ENCODE results near the gene PLVAP. TPM values are rescaled to one million over a fixed set of nuclear protein-coding genes. Genes with fewer than 3 reads are reported as not detected.

The PLVAP gene
- total and polyA plus RNA-seq, 9 of the 15 experiments (the other 6 are each of a cell fraction or from before 2014, with no cell fraction given): 0.09 to 0.84 (median 0.51) TPM; not detected in 4

- peak; percentile 5 for TF ChIP-seq RBBP5 (IDR thresholded peaks at IDR 0.05; ENCODE audit: borderline replicate concordance, insufficient read depth, low read length, poor library complexity, severe bottlenecking)
- no peak for TF ChIP-seq ILF3 (IDR thresholded peaks at IDR 0.05; ENCODE audit: borderline replicate concordance)
- 0 out of 2 replicates have a peak, but pooled peaks have one; percentile 31 for TF ChIP-seq ZNF232 (CRISPR knock-in tag; IDR thresholded peaks at IDR 0.05)
- TF ChIP-seq ZBTB7A (IDR thresholded peaks at IDR 0.05; ENCODE audit: borderline replicate concordance, control insufficient read depth, low read depth, low read length): peak; percentile 92; the same call in 1 of the 2 replicates
- TF ChIP-seq CBX8 (IDR thresholded peaks at IDR 0.05; ENCODE audit: borderline replicate concordance, extremely low read depth, low read depth, low read length, poor library complexity, severe bottlenecking): no peak
- no peak for TF ChIP-seq CBFA2T2 (conservative IDR thresholded peaks at IDR 0.05)
- TF ChIP-seq CREB1 (IDR thresholded peaks at IDR 0.05): peak; percentile 69; the same call in 1 of the 2 replicates
- TF ChIP-seq CREB1 (CRISPR knock-in tag; IDR thresholded peaks at IDR 0.05): no peak
These were observed 67.1 kb downstream of the PLVAP start (continued) for GRCh38 chr19:17309965-17310461.

- FAIRE-seq: peak; percentile 100
- peak; percentile 4; the same call in 1 of the 2 replicates for TF ChIP-seq EP300 (IDR thresholded peaks at IDR 0.05; ENCODE audit: low read length)
- TF ChIP-seq, protein P1, sequence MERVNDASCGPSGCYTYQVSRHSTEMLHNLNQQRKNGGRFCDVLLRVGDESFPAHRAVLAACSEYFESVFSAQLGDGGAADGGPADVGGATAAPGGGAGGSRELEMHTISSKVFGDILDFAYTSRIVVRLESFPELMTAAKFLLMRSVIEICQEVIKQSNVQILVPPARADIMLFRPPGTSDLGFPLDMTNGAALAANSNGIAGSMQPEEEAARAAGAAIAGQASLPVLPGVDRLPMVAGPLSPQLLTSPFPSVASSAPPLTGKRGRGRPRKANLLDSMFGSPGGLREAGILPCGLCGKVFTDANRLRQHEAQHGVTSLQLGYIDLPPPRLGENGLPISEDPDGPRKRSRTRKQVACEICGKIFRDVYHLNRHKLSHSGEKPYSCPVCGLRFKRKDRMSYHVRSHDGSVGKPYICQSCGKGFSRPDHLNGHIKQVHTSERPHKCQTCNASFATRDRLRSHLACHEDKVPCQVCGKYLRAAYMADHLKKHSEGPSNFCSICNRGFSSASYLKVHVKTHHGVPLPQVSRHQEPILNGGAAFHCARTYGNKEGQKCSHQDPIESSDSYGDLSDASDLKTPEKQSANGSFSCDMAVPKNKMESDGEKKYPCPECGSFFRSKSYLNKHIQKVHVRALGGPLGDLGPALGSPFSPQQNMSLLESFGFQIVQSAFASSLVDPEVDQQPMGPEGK (CRISPR knock-in tag; IDR thresholded peaks at IDR 0.05; ENCODE audit: borderline replicate concordance): no peak
- no peak for TF ChIP-seq RBM39 (optimal IDR thresholded peaks at IDR 0.05; ENCODE audit: low read depth, low read length)
- no peak for TF ChIP-seq ZNF785 (CRISPR knock-in tag; IDR thresholded peaks at IDR 0.05)
- no peak for TF ChIP-seq GTF2B (IDR thresholded peaks at IDR 0.05; ENCODE audit: extremely low read depth, insufficient read length)
- no peak for TF ChIP-seq ZNF444 (CRISPR knock-in tag; IDR thresholded peaks at IDR 0.05)
- TF ChIP-seq ZNF41 (CRISPR knock-in tag; conservative IDR thresholded peaks at IDR 0.05): no peak
These were observed 67.8 kb downstream of the PLVAP start, which contains the start of gene DDA1 for GRCh38 chr19:17309198-17309964. Gene DDA1 (plus strand): TSS chr19:17309563. CDS start chr19:17309655, 92 bp downstream.

More at GRCh38 chr19:17309198-17309964, 67.8 kb downstream of the PLVAP start, which contains the start of gene DDA1:
- peak within 1 kb of the TSS; percentile 76 for H3K27ac ChIP-seq (ENCODE audit: extremely low read depth, low read depth, low read length)
- peaks cover 20 to 64% of the 10 kb centered on the region in 2 experiments; a peak in 4 of 5 replicates for H3K4me1 ChIP-seq (replicated peaks in 1 of 2; ENCODE audit: control insufficient read depth in 2 of 2, insufficient read depth in 2 of 2, low read length in 2 of 2)
- no peaks in the 10 kb centered on the region for H3K9me3 ChIP-seq (replicated peaks; ENCODE audit: control insufficient read depth, insufficient read depth, low read depth, low read length)
- H3K79me2 ChIP-seq (ENCODE audit: control insufficient read depth, insufficient read depth, low read length): peaks cover 64% of the 10 kb centered on the region
- H2AFZ ChIP-seq (ENCODE audit: low read depth, low read length): peak within 1 kb of the TSS; percentile 85
- H4K20me1 ChIP-seq (replicated peaks; ENCODE audit: control insufficient read depth, insufficient read depth, low read length): 0 out of 2 replicates have a peak, but pooled peaks cover 5% of the 10 kb centered on the region
- no peaks in the 10 kb centered on the region for H3K9me1 ChIP-seq (ENCODE audit: control insufficient read depth, insufficient read depth, low read length)
- H3K36me3 ChIP-seq (ENCODE audit: control insufficient read depth, insufficient read depth, low read length): peaks cover 36% of the 10 kb centered on the region
- peak within 1 kb of the TSS; percentile 86 to 95 for H3K9ac ChIP-seq (ENCODE audit: insufficient read depth in 1 of 2, low read depth in 2 of 2, low read length in 2 of 2)
- peak; percentile 89 for ATAC-seq
- H3K27me3 ChIP-seq (ENCODE audit: control insufficient read depth in 2 of 2, insufficient read depth in 2 of 2, low read length in 2 of 2): no peaks in the 10 kb centered on the region
- in situ Hi-C loops (cut with MboI): no loop called here
- WGBS (ENCODE audit: insufficient coverage, low coverage, missing lambda C conversion rate): under 1% methylated on average over 45 of the region's 46 CpGs
- peak within 1 kb of the TSS; percentile 90 for H3K4me2 ChIP-seq (ENCODE audit: insufficient read depth, low read length)
- peak; percentile 92 to 100 (median 95) for DNase-seq (ENCODE audit: extremely low read depth in 1 of 4, low spot score in 3 of 4)
- BruUV-seq (replicated peaks): TSS peak; percentile 38
- intact Hi-C loops (cut with micrococcal nuclease): loop anchor here (1.0 to 2.0 kb wide), 2 partner anchors 25 to 49 kb away; partner anchors contain the start of gene ANO8
- ChIA-PET POLR2A (interaction anchor here (0.5 to 7.7 kb wide), 13 partner anchors 13 to 94 kb away, joined by 3 to 78 read pairs (median 5); partner anchors contain the start of genes ANKLE1, ANO8, OCEL1 and USE1), CTCF (ENCODE audit: low intra/inter-chr PET ratio) (no interaction called here)
- peak within 1 kb of the TSS; percentile 94 for H3K4me3 ChIP-seq

All from K562 (cell line).